Measurements from ENCODE around the gene GRIA4.

GRIA4 gene

DNA sequence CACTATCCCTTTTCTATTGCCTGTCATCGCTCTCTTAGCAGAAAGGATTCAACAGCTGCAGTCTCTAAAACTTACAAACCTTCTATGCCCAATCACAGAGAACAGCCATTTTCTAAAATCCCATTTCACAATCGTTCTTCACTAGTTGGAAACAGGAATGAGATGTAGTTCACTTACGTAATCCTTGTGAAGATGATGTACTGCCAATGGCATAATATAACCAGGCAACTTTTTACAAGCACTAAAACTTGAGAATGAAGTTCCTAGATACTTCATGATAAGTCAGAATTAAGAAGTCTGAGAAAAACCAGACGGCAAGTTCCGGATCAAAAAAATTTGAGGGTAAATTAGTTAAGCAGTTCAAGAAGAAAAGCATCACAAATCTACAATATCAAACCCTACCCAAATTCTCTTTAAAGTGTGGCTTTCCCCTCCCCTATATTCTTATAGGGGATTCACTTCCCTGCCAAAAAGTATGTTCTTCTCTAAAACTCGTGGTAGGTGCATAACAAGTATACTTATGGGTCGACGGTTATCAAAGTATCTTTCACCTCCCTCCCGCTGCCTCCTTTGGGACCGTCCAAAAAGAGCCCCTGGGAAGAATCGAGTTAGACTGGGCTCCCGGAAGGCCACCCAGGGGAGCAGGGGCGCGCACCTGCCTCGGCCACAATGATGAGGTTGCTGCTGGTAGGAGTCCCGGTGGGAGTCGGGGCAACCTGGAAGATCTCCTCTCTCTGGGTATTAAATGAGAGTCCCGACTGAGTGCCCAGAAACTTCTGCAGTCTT is 411.5 kb downstream of the GRIA4 start:
- peak overlapping the region; percentile 91; the same call in 1 of the 2 replicates for H3K9ac ChIP-seq (ENCODE audit: low read depth, low read length)
- peaks cover 14% of the 10 kb centered on the region; the same call in 1 of the 2 replicates for H3K4me1 ChIP-seq (ENCODE audit: insufficient read depth, low read length)
- no peaks in the 10 kb centered on the region for H3K27me3 ChIP-seq (ENCODE audit: insufficient read depth, low read length)
- H3K27ac ChIP-seq (ENCODE audit: low read length), result peak overlapping the region; percentile 33
- peaks cover 6% of the 10 kb centered on the region; the same call in 1 of the 2 replicates for H3K36me3 ChIP-seq (ENCODE audit: insufficient read depth, low read depth, low read length)
- H3K9me3 ChIP-seq (ENCODE audit: insufficient read depth, low read depth, low read length), result 0 out of 2 replicates have a peak, but pooled peaks cover under 1% of the 10 kb centered on the region
- H3K4me3 ChIP-seq (ENCODE audit: low read length), result peak overlapping the region; percentile 95

- peak within 1 kb of the TSS; percentile 95 for H3K4me3 ChIP-seq (ENCODE audit: low read length)
- H3K9ac ChIP-seq (ENCODE audit: low read depth, low read length), result peak within 1 kb of the TSS; percentile 91; the same call in 1 of the 2 replicates
- peaks cover 14% of the 10 kb centered on the region; the same call in 1 of the 2 replicates for H3K4me1 ChIP-seq (ENCODE audit: insufficient read depth, low read length)
- 0 out of 2 replicates have a peak, but pooled peaks cover 4% of the 10 kb centered on the region for H3K9me3 ChIP-seq (ENCODE audit: insufficient read depth, low read depth, low read length)
- peak within 1 kb of the TSS; percentile 33 for H3K27ac ChIP-seq (ENCODE audit: low read length)
- no peaks in the 10 kb centered on the region for H3K27me3 ChIP-seq (ENCODE audit: insufficient read depth, low read length)
- H3K36me3 ChIP-seq (ENCODE audit: insufficient read depth, low read depth, low read length), result peaks cover 6% of the 10 kb centered on the region; the same call in 1 of the 2 replicates
Observed at GRCh38 chr11:106021967-106022794, 412.3 kb downstream of the GRIA4 start, which contains the start of gene MSANTD4. Gene MSANTD4 (minus strand): TSS chr11:106022240. CDS start chr11:106010917, 11,323 bp downstream.

- H3K27ac ChIP-seq (ENCODE audit: low read length), result no peak overlapping the region
- H3K36me3 ChIP-seq (ENCODE audit: insufficient read depth, low read depth, low read length), result peaks cover 6% of the 10 kb centered on the region; the same call in 1 of the 2 replicates
- H3K27me3 ChIP-seq (ENCODE audit: insufficient read depth, low read length), result no peaks in the 10 kb centered on the region
- peaks cover 14% of the 10 kb centered on the region; the same call in 1 of the 2 replicates for H3K4me1 ChIP-seq (ENCODE audit: insufficient read depth, low read length)
- H3K9ac ChIP-seq (ENCODE audit: low read depth, low read length), result no peak overlapping the region
- 0 out of 2 replicates have a peak, but pooled peaks cover 4% of the 10 kb centered on the region for H3K9me3 ChIP-seq (ENCODE audit: insufficient read depth, low read depth, low read length)
- peak overlapping the region; percentile 67 for H3K4me3 ChIP-seq (ENCODE audit: low read length)
Observed at GRCh38 chr11:106022795-106023275, 413.0 kb downstream of the GRIA4 start.

- H3K36me3 ChIP-seq (ENCODE audit: insufficient read depth, low read depth, low read length), result no peaks in the 10 kb centered on the region
- H3K27ac ChIP-seq (ENCODE audit: low read length), result no peak overlapping the region
- H3K9me3 ChIP-seq (ENCODE audit: insufficient read depth, low read depth, low read length), result 0 out of 2 replicates have a peak, but pooled peaks cover 4% of the 10 kb centered on the region
- H3K4me1 ChIP-seq (ENCODE audit: insufficient read depth, low read length), result no peaks in the 10 kb centered on the region
- H3K4me3 ChIP-seq (ENCODE audit: low read length), result no peak overlapping the region
- no peaks in the 10 kb centered on the region for H3K27me3 ChIP-seq (ENCODE audit: insufficient read depth, low read length)
- H3K9ac ChIP-seq (ENCODE audit: low read depth, low read length), result no peak overlapping the region
Observed at GRCh38 chr11:106030609-106031008, 420.7 kb downstream of the GRIA4 start.

GRCh38 chr11:106031202-106031810 is 421.4 kb downstream of the GRIA4 start:
- Histone ChIP-seq H3K9me3 (ENCODE audit: insufficient read depth, low read depth, low read length) (0 out of 2 replicates have a peak, but pooled peaks cover 4% of the 10 kb centered on the region), H3K9ac (ENCODE audit: low read depth, low read length) (no peak overlapping the region), H3K36me3 (ENCODE audit: insufficient read depth, low read depth, low read length) (no peaks in the 10 kb centered on the region), H3K4me1 (ENCODE audit: insufficient read depth, low read length) (no peaks in the 10 kb centered on the region), H3K27ac (ENCODE audit: low read length) (no peak overlapping the region), H3K4me3 (ENCODE audit: low read length) (no peak overlapping the region), H3K27me3 (ENCODE audit: insufficient read depth, low read length) (no peaks in the 10 kb centered on the region)

All from iPS-20b (cell line).